CD1c-positive myeloid dendritic cell (primary cell): ENCODE data around the gene GPR65.

Experiments
- DNase-seq: peaks from one replicate; pipeline ENCODE4 v3.0.0-alpha.2; 2016; ENCODE audit errors: extremely low spot score

GPR65 gene

GRCh38 chr14:88039197-88039596 lies 34.3 kb downstream of the GPR65 start:
- no peak for DNase-seq

- DNase-seq, result no peak
Measured at GRCh38 chr14:88040146-88040545, 35.2 kb downstream of the GPR65 start.

GRCh38 chr14:88043529-88044443 lies 38.9 kb downstream of the GPR65 start:
- no peak for DNase-seq

- DNase-seq, result no peak
Measured at GRCh38 chr14:88044444-88044758, 39.5 kb downstream of the GPR65 start.

GRCh38 chr14:88044776-88045446 lies 40.0 kb downstream of the GPR65 start:
- peak; percentile 85 for DNase-seq

- peak; percentile 89 for DNase-seq
Measured at GRCh38 chr14:88045705-88046104, 40.8 kb downstream of the GPR65 start.

- DNase-seq, result peak; percentile 38
Measured at GRCh38 chr14:88048351-88048750, 43.4 kb downstream of the GPR65 start.

- DNase-seq, result peak; percentile 80
Measured at GRCh38 chr14:88049266-88049665, 44.3 kb downstream of the GPR65 start.

- peak; percentile 61 for DNase-seq
Measured at GRCh38 chr14:88049936-88050335, 45.0 kb downstream of the GPR65 start.

- DNase-seq, result no peak
Measured at GRCh38 chr14:88060576-88060975, 55.6 kb downstream of the GPR65 start.

GRCh38 chr14:88063811-88064210 lies 58.9 kb downstream of the GPR65 start:
- no peak for DNase-seq
